Measurements from ENCODE around the gene ENOX1. TPM values are rescaled to one million over a fixed set of nuclear protein-coding genes. Genes with fewer than 3 reads are reported as not detected.

Gene ENOX1
- total and polyA plus RNA-seq, 7 donors = 0.23 to 20.2 (median 11.1) TPM

GRCh38 chr13:43273362-43273761 is 513.4 kb downstream of the ENOX1 start:
- DNase-seq = no peak
- Histone ChIP-seq H3K27me3 (no peaks in the 10 kb centered on the region), H3K9me3 (no peaks in the 10 kb centered on the region), H3K36me3 (no peaks in the 10 kb centered on the region), H3K4me1 (peaks cover 0 to 45% (median 38%) of the 10 kb centered on the region in 4 donors), H3K4me3 (no peak overlapping the region), H3K27ac (peak overlapping the region in 1 of 4 donors; percentile 11)
- intact Hi-C loops (cut with DNase I) = no loop called here
- no peak for TF ChIP-seq EP300 (IDR thresholded peaks at IDR 0.05)
- no peak for TF ChIP-seq POLR2AphosphoS5 (IDR thresholded peaks at IDR 0.05)
- TF ChIP-seq POLR2A (IDR thresholded peaks at IDR 0.05) = no peak
- TF ChIP-seq CTCF (IDR thresholded peaks at IDR 0.05) = no peak
- WGBS, 2 donors = 94 to 97% methylated on average over 2 of the region's 2 CpGs

- Histone ChIP-seq H3K27me3 (no peaks in the 10 kb centered on the region), H3K4me1 (peaks cover 0 to 49% (median 39%) of the 10 kb centered on the region in 4 donors), H3K4me3 (no peak overlapping the region), H3K27ac (peak overlapping the region in 1 of 4 donors; percentile 11), H3K36me3 (no peaks in the 10 kb centered on the region), H3K9me3 (no peaks in the 10 kb centered on the region)
- no peak for DNase-seq
- WGBS, 2 donors = 73 to 78% methylated on average over 5 of the region's 5 CpGs
- intact Hi-C loops (cut with DNase I) = no loop called here
- TF ChIP-seq CTCF (IDR thresholded peaks at IDR 0.05) = no peak
- TF ChIP-seq POLR2A (IDR thresholded peaks at IDR 0.05) = no peak
- TF ChIP-seq EP300 (IDR thresholded peaks at IDR 0.05) = no peak
- no peak for TF ChIP-seq POLR2AphosphoS5 (IDR thresholded peaks at IDR 0.05)
Observed at GRCh38 chr13:43272851-43273250, 513.9 kb downstream of the ENOX1 start.

- Histone ChIP-seq H3K27ac (peak overlapping the region in 3 of 4 donors; percentile 2 to 81 (median 71)), H3K4me1 (peaks cover 0 to 50% (median 42%) of the 10 kb centered on the region in 4 donors), H3K36me3 (no peaks in the 10 kb centered on the region), H3K4me3 (no peak overlapping the region), H3K27me3 (no peaks in the 10 kb centered on the region), H3K9me3 (no peaks in the 10 kb centered on the region)
- WGBS, 2 donors = 87 to 91% methylated on average over 2 of the region's 2 CpGs
- no peak for DNase-seq
- TF ChIP-seq CTCF (IDR thresholded peaks at IDR 0.05) = no peak
- no peak for TF ChIP-seq EP300 (IDR thresholded peaks at IDR 0.05)
- TF ChIP-seq POLR2AphosphoS5 (IDR thresholded peaks at IDR 0.05) = no peak
- TF ChIP-seq POLR2A (IDR thresholded peaks at IDR 0.05) = no peak
- intact Hi-C loops (cut with DNase I) = no loop called here
Observed at GRCh38 chr13:43271152-43271551, 515.6 kb downstream of the ENOX1 start.

GRCh38 chr13:43270130-43270830 is 516.5 kb downstream of the ENOX1 start:
- H3K36me3 ChIP-seq = no peaks in the 10 kb centered on the region
- H3K27me3 ChIP-seq = no peaks in the 10 kb centered on the region
- 86 to 92% methylated on average over 4 of the region's 4 CpGs for WGBS, 2 donors
- intact Hi-C loops (cut with DNase I) = no loop called here
- H3K27ac ChIP-seq = peak overlapping the region; percentile 51 to 81 (median 74)
- DNase-seq = no peak
- no peak overlapping the region for H3K4me3 ChIP-seq
- no peaks in the 10 kb centered on the region for H3K9me3 ChIP-seq
- H3K4me1 ChIP-seq = peaks cover 0 to 50% (median 39%) of the 10 kb centered on the region in 4 donors
- TF ChIP-seq EP300 (IDR thresholded peaks at IDR 0.05) (no peak), POLR2AphosphoS5 (IDR thresholded peaks at IDR 0.05) (peak in 1 of 4 donors; percentile 34)

GRCh38 chr13:43269037-43269481 is 517.7 kb downstream of the ENOX1 start:
- WGBS, 2 donors = 12 to 49% methylated on average over 5 of the region's 5 CpGs
- peak; percentile 84 for DNase-seq

More at GRCh38 chr13:43269037-43269481, 517.7 kb downstream of the ENOX1 start:
- TF ChIP-seq POLR2A (IDR thresholded peaks at IDR 0.05) (no peak), EP300 (IDR thresholded peaks at IDR 0.05) (peak in 3 of 4 donors; percentile 76 to 95 (median 93)), POLR2AphosphoS5 (IDR thresholded peaks at IDR 0.05) (peak; percentile 67 to 93 (median 86))
- intact Hi-C loops (cut with DNase I) = no loop called here
- Histone ChIP-seq H3K27me3 (no peaks in the 10 kb centered on the region), H3K9me3 (no peaks in the 10 kb centered on the region), H3K36me3 (no peaks in the 10 kb centered on the region), H3K4me3 (no peak overlapping the region), H3K4me1 (peaks cover 0 to 40% (median 29%) of the 10 kb centered on the region in 4 donors), H3K27ac (peak overlapping the region; percentile 51 to 81 (median 74))
